Stimulated activated naive CD8-positive, alpha-beta T cell treated with anti-CD3 and anti-CD28 coated beads, Interleukin-15, Interleukin-2, amounts not matched to agents 100 ng/mL and 50 ng/mL, for 24 hours (primary cell): ENCODE results near the gene KCNAB3.
A peak's percentile ranks its signal among the peaks of the same experiment; 100 is the strongest.
"Not testable (repeated sequence)": the region's sequence is repeated elsewhere in the genome, so short reads cannot be mapped to it uniquely, and the experiment has no call there.

Experiments used
- H3K27ac Mint-ChIP-seq: one replicate; pipeline ENCODE4 v1.8.0; 2021; ENCODE audit warnings: mild to moderate bottlenecking, mixed read lengths
- H3K27me3 Mint-ChIP-seq: one replicate; pipeline ENCODE4 v1.8.0; 2021; ENCODE audit warnings: mixed read lengths
- H3K36me3 Mint-ChIP-seq: one replicate; pipeline ENCODE4 v1.8.0; 2021; ENCODE audit warnings: low read depth, mixed read lengths
- H3K4me1 Mint-ChIP-seq: one replicate; pipeline ENCODE4 v1.8.0; 2021; ENCODE audit warnings: low read depth, mixed read lengths
- H3K4me3 Mint-ChIP-seq: one replicate; pipeline ENCODE4 v1.8.0; 2021; ENCODE audit warnings: mild to moderate bottlenecking, mixed read lengths
- H3K9me3 Mint-ChIP-seq: one replicate; pipeline ENCODE4 v1.8.0; 2021; ENCODE audit warnings: mixed read lengths

KCNAB3 gene

DNA sequence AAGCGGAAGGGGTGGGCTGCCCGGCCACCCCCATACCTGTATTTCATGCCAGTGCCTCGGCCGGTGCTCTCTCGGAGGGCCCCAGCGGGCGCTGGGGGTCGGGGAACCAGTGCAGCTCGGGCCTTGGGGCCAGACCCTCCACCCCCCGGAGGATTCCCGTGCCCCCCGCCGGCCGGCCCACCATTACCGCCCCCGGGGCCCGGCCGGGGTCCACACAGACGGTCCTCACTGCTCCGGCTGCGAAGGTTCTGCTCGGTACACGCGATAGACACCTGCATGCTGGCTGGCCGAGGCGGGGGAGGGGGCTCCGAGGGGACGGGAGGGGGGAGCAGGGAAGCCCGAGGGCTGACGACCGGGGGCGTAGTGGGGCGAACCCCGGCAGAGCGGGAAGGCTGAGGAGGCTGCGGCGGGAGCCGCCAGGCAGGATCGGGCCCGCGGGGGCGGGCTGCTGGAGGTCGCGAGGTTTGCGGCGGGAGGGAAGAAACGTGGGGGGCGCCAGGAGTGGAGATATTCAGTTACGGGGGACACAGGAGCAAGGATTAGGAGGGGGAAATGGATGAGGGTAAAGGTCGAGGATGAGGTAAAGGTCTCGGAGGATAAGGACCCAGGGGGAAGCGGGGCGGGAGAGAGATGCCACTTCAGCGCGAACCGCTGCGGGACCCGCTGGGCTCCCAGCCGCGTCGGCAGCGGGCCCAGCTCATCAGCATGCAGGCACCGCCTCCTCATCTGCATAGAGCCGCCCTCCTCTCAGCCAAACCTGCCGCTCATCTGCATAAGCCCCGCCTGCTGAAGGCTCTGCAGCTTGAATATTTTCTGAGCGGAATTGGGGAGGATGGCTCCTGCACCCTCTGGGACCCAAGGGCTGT lies at the start of gene KCNAB3:
Gene KCNAB3, minus strand, starts transcription at position 699 of the 866 bp plus-strand sequence. Its CDS starts 421 bp downstream, at position 278.
- Mint-ChIP-seq H3K27ac (peak within 1 kb of the TSS; percentile 96), H3K4me3 (peak within 1 kb of the TSS; percentile 96), H3K4me1 (peaks cover 33% of the 10 kb centered on the region), H3K9me3 (no peaks in the 10 kb centered on the region), H3K36me3 (peaks cover 15% of the 10 kb centered on the region), H3K27me3 (no peaks in the 10 kb centered on the region)

DNA sequence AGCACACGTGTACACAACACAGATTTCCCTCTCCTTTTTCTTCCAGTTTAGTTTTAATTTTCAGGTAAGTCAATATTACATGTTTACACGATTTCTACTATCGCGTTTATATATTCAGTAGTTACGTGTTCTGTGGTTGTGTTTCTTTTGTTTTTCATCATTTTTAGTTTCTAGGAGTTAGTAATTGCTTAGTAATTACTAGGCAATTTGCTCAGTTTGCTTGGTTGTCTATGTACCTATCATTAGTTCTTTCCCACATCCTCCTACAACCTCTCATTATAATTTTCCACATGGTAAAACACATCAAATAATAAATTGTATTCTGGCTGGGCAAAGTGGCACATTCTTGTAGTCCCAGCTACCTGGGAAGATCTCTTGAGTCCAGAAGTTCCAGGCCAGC lies 48.1 kb upstream of the KCNAB3 start:
- H3K9me3 Mint-ChIP-seq = peaks cover 13% of the 10 kb centered on the region
- H3K4me1 Mint-ChIP-seq = no peaks in the 10 kb centered on the region
- peaks cover 9% of the 10 kb centered on the region for H3K27me3 Mint-ChIP-seq
- H3K4me3 Mint-ChIP-seq = no peak overlapping the region
- no peak overlapping the region for H3K27ac Mint-ChIP-seq
- peaks cover 10% of the 10 kb centered on the region for H3K36me3 Mint-ChIP-seq

DNA sequence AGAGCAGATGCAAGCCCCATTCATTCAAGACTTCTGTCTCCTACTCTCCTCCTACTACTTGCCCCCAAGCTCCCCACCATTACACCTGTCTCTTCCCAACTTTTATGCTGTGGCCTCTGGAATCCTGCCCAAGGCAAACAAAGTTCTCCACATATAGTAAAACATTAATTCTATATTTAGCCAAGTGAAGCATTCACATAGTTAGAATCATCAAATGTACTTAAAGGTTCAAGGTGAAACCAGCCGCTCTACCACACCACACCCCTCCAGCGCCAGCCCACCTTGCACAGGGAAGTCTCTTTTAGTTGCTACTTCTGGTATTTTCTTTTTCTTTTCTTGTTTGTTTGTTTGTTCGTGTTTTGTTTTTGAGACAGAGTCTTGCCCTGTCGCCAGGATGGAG lies 47.4 kb upstream of the KCNAB3 start:
- H3K9me3 Mint-ChIP-seq = peaks cover 13% of the 10 kb centered on the region
- no peaks in the 10 kb centered on the region for H3K4me1 Mint-ChIP-seq
- H3K4me3 Mint-ChIP-seq = no peak overlapping the region
- peaks cover 10% of the 10 kb centered on the region for H3K36me3 Mint-ChIP-seq
- peaks cover 9% of the 10 kb centered on the region for H3K27me3 Mint-ChIP-seq
- H3K27ac Mint-ChIP-seq = no peak overlapping the region

DNA sequence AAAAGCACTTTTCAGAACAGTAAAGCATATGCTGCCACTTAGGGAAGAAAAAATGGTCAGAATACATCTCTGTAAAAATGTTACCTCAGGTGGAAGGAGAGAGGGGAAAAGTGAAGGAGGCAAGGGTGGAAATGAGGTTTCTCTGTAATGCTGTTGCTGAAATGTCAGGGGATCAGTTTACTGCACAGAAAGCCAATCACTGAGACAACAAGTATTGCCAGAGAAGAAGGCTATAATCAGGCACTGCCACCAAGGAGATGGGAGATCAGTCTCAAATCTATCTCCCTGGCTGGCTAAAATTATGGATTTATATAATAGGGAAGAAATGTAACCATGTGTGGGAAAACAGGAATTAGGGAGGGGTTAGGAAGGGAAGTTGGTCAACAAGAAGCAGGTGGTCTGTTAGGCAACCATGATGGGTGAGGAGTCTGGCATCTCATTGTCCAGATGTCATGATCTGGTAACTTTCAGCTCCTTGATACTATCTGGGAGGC lies 45.0 kb upstream of the KCNAB3 start:
- Mint-ChIP-seq H3K9me3 (peaks cover 13% of the 10 kb centered on the region), H3K36me3 (peaks cover 10% of the 10 kb centered on the region), H3K27me3 (peaks cover 11% of the 10 kb centered on the region), H3K27ac (no peak overlapping the region), H3K4me1 (no peaks in the 10 kb centered on the region), H3K4me3 (no peak overlapping the region)

DNA sequence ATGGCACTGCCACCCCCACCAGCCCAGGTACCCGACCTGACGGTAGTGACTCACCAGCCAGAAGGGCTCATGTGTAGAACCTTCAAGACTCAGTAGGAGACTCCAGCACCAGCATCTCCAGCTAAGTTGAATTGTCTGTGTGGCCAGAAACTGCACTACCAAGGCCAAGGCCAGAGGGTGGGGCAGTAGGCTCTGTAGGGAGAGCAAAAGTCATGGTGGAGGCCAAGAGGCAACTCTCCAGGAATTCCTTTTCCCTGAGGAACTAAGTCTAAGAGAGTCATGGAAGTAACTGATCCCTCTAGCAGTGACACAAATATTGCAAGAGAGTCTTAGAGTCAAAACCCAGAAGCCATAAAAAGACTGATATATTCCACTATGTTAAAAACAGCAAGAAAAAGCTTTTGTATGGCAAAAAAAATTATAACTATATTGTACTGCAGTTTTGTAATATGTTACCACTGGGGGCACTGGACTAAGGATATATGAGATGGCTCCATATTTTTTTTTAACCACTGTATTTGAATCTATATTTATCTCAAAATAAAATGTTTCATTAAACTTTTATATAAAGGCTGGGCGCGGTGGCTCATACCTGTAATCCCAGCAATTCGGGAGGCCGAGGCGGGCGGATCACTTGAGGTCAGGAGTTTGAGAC lies 42.6 kb upstream of the KCNAB3 start:
- H3K36me3 Mint-ChIP-seq = peaks cover 10% of the 10 kb centered on the region
- H3K27me3 Mint-ChIP-seq = peaks cover 7% of the 10 kb centered on the region
- H3K9me3 Mint-ChIP-seq = peaks cover 13% of the 10 kb centered on the region
- no peak overlapping the region for H3K4me3 Mint-ChIP-seq
- no peaks in the 10 kb centered on the region for H3K4me1 Mint-ChIP-seq
- no peak overlapping the region for H3K27ac Mint-ChIP-seq

DNA sequence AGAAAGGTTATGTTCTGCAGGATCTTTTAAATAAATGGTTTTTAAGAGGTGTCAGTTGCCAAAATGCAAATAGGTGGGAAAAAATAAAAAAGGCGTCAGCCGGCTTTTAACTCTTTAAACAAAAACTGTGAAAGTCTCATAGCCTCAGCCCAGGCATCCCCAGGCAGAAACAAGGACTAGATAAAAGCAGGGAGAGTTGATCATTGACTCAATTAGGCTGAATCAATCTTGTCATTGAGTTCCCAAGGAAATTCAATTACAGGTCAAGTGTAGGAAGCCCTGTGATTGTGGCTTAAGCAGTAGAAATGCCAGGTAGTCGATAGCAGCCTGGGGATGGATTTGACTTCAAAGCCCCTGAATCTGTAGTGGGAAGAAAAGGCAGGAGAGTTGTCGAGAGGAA lies 42.0 kb upstream of the KCNAB3 start:
- Mint-ChIP-seq H3K27ac (no peak overlapping the region), H3K36me3 (peaks cover 10% of the 10 kb centered on the region), H3K4me1 (no peaks in the 10 kb centered on the region), H3K27me3 (peaks cover 7% of the 10 kb centered on the region), H3K4me3 (no peak overlapping the region), H3K9me3 (peaks cover 13% of the 10 kb centered on the region)

DNA sequence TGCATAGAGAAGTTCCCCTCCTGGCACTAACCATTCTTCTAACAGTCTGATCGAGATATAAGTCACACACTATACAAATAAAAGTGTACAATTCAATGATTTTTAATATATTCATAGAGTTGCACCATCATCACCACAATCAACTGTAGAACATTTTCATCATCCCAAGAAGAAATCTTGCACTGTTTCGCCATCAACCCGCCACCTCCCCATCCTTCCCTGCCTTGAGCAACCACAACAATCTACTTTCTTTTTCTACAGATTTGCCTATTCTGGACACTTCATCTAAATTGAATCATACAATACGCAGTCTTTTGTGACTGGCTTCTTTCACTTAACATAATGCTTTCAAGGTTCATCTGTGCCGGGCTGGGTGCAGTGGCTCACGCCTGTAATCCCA lies 39.8 kb upstream of the KCNAB3 start:
- peaks cover 2% of the 10 kb centered on the region for H3K36me3 Mint-ChIP-seq
- no peak overlapping the region for H3K27ac Mint-ChIP-seq
- no peaks in the 10 kb centered on the region for H3K4me1 Mint-ChIP-seq
- peaks cover 4% of the 10 kb centered on the region for H3K9me3 Mint-ChIP-seq
- peaks cover 3% of the 10 kb centered on the region for H3K27me3 Mint-ChIP-seq
- H3K4me3 Mint-ChIP-seq = no peak overlapping the region

DNA sequence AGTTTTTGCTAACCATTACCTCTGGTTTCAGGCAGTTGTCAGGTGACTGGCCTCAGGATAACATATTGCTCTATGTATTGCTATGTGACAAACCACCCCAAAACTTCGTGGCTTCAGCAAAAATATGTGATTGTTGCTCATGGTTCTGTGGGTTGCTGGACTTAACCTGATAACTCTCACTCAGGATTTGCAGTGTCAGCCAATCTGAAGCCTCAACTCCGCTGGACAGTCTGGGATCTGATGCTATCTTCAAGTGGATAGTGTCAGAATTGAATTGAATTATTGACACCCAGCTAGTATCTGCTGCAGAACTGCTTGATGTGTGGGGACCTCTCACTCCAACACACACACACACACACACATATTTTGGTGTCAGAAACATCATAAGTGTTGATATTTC lies 38.1 kb upstream of the KCNAB3 start:
- Mint-ChIP-seq H3K4me1 (no peaks in the 10 kb centered on the region), H3K9me3 (no peaks in the 10 kb centered on the region), H3K27me3 (peaks cover 3% of the 10 kb centered on the region), H3K4me3 (no peak overlapping the region), H3K27ac (no peak overlapping the region), H3K36me3 (no peaks in the 10 kb centered on the region)

DNA sequence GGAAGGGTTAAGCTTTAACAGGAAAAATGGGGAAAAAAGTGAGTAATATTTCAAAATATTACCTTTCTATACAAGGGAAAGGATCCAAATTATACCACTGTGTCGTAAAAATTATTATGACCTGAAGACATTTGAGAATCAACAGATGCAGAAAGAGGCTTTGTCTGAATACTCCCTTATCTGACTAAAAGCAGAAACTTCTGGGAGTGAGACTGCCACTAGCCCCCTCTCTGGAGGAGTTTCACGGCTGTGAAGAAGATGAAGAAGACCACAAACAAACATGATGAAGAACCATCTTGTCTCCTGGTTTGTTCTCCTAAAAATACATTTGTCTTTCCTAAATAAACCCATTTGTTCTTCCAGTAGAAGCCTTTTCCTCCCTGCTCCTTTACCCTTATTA lies 31.8 kb upstream of the KCNAB3 start:
- Mint-ChIP-seq H3K27me3 (peaks cover 9% of the 10 kb centered on the region), H3K4me3 (no peak overlapping the region), H3K27ac (no peak overlapping the region), H3K9me3 (no peaks in the 10 kb centered on the region), H3K4me1 (no peaks in the 10 kb centered on the region), H3K36me3 (no peaks in the 10 kb centered on the region)

DNA sequence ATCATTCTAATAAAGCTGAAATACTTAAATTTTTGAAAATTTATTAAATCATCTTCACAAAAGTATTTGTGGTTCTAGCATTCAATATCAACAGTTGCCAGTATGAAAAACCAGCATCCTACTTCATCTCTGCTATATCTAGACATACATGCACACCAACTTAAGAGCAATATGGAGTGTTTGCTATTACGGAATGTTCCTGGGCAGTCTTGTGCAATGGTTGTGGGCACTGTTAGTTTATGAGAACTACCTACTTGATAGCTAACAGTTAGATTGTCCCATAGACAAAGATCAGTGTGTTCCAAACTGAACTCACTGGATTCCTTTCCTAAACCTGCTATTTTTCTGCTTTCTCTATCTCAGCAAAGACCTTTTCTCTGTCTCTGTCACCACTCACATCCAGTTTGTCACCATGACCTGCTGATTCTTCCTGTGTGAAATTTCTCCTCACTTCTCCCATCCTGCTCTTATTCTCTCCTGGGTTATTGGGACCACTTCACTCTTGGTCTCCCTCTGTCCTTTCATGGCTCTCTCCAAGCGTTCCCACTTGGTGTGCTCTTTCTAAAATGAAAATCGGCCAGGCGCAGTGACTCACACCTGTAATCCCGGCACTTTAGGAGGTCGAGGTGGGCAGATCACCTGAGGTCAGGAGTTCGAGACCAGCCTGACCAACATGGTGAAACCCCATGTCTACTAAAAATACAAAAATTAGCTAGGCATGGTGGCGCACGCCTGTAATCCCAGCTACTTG lies 30.0 kb upstream of the KCNAB3 start:
- Mint-ChIP-seq H3K4me3 (no peak overlapping the region), H3K9me3 (no peaks in the 10 kb centered on the region), H3K27me3 (peaks cover 9% of the 10 kb centered on the region), H3K27ac (no peak overlapping the region), H3K4me1 (no peaks in the 10 kb centered on the region), H3K36me3 (no peaks in the 10 kb centered on the region)

DNA sequence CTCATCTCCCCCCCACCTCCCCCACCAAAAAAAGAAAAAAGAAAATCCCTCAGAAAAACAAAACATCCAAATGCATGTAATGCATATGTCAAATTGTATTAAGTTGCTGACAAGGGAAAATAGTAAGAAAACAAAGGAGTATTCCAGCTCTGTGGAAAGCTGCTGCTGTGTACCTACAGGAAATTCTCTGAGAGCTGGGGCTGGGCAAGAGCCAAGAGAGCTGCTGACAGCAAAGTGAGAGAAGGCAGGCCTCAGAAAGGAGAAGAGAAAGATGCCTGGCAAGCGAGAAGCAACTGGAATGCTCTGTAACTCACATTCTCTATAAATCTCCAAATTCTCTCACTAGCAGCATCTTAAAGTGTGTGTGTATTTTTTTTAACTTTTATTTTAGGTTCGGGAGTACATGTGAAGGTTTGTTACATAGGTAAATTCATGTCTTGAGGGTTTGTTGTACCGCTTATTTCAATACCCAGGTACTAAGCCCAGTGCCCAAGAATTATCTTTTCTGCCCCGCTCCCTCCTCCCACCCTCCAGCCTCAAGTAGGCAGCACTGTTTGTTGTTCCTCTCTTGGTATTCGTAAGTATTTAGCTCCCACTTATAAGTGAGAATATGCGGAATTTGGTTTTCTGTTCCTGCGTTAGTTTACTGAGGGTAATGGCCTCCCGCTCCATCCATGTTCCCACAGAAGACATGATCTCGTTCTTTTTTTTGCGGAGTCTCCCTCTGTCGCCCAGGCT lies 26.7 kb upstream of the KCNAB3 start:
- Mint-ChIP-seq H3K27ac (no peak overlapping the region), H3K4me3 (no peak overlapping the region), H3K4me1 (peaks cover 7% of the 10 kb centered on the region), H3K36me3 (no peaks in the 10 kb centered on the region), H3K27me3 (peaks cover under 1% of the 10 kb centered on the region), H3K9me3 (no peaks in the 10 kb centered on the region)

DNA sequence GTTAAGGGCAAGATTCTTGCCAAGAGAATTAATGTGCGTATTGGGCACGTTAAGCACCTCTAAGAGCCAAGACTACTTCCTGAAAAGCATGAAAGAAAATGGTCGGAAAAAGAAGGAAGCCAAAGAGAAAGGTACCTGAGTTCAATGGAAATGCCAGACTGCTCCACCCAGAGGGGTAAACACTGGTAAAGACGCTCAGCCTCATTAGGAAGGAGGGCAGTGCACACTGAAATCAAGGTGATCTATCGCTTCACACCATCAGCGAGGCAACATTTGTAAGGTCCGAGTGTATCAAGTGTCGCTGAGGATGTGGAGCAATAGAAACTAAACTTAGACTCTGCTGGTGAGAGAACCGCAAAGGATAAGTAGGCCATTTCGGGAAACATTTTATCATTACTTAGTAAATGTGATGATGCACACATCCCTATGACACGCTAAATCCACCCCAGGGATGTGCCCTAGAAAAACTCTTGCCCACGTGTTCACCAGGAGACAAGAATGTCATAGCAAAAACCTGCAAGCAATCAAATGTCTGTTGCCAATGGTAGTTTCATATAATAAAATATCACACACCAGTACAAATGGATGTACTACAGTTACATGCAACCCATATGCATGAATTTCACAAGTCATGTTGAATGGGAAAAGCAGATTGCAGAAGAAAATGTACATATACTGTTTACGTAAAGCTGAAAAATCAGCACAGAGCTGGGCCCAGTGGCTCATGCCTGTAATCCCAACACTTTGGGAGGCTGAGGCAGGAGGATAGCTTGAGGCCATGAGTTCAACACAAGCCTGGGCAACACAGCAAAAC lies 26.0 kb upstream of the KCNAB3 start:
- Mint-ChIP-seq H3K9me3 (no peaks in the 10 kb centered on the region), H3K27me3 (no peaks in the 10 kb centered on the region), H3K4me3 (no peak overlapping the region), H3K27ac (no peak overlapping the region), H3K4me1 (peaks cover 12% of the 10 kb centered on the region), H3K36me3 (peaks cover under 1% of the 10 kb centered on the region)

DNA sequence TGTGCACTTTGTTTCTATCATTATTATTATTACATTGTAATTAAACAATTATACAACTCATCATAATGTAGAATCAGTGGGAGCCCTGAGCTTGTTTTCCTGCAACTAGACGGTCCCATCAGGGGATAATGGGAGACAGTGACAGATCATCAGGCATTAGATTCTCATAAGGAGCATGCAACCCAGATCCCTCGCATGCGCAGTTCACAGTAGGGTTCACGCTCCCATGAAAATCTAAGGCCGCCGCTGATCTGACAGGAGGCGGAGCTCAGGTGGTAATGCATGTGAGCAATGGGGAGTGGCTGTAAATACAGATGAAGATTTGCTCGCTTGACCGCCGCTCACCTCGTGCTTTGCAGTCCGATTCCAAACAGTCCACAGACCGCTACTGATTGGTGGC lies 23.6 kb upstream of the KCNAB3 start:
- H3K27ac Mint-ChIP-seq, H3K9me3 Mint-ChIP-seq, H3K4me3 Mint-ChIP-seq, H3K27me3 Mint-ChIP-seq: not testable (repeated sequence)
- H3K4me1 Mint-ChIP-seq = peaks cover 19% of the 10 kb centered on the region
- H3K36me3 Mint-ChIP-seq = peaks cover 24% of the 10 kb centered on the region
